Activated naive CD8-positive, alpha-beta T cell treated with anti-CD3 and anti-CD28 coated beads, Interleukin-2, amount 50 U/mL, for 24 hours (primary cell): ENCODE results near the gene CFAP107.

Source experiments
- ATAC-seq: fragments of 150-1000 bp; cut with Tn5 transposase; one replicate; pipeline ENCODE4 v1.10.0; 2021
- DNase-seq: peaks from one replicate; pipeline ENCODE4 v3.0.0; 2021
- H3K27ac Mint-ChIP-seq: one replicate; pipeline ENCODE4 v1.8.0; 2021; ENCODE audit warnings: mild to moderate bottlenecking, mixed read lengths
- H3K27me3 Mint-ChIP-seq: one replicate; pipeline ENCODE4 v1.8.0; 2021; ENCODE audit warnings: mixed read lengths
- H3K36me3 Mint-ChIP-seq: one replicate; pipeline ENCODE4 v1.8.0; 2021; ENCODE audit warnings: low read depth, mixed read lengths
- H3K4me1 Mint-ChIP-seq: one replicate; pipeline ENCODE4 v1.8.0; 2021; ENCODE audit warnings: mixed read lengths
- H3K4me3 Mint-ChIP-seq: one replicate; pipeline ENCODE4 v1.8.0; 2021; ENCODE audit warnings: mild to moderate bottlenecking, moderate library complexity, mixed read lengths
- H3K9me3 Mint-ChIP-seq: one replicate; pipeline ENCODE4 v1.8.0; 2021; ENCODE audit warnings: mixed read lengths

The CFAP107 gene

GRCh38 chr1:12760256-12760795, 14.3 kb downstream of the CFAP107 start:
- H3K27me3 Mint-ChIP-seq, result peaks cover 10% of the 10 kb centered on the region
- no peaks in the 10 kb centered on the region for H3K9me3 Mint-ChIP-seq
- H3K4me1 Mint-ChIP-seq, result no peaks in the 10 kb centered on the region
- H3K36me3 Mint-ChIP-seq, result no peaks in the 10 kb centered on the region
- no peak overlapping the region for H3K27ac Mint-ChIP-seq
- H3K4me3 Mint-ChIP-seq, result no peak overlapping the region
- ATAC-seq (no peak), DNase-seq (no peak)

GRCh38 chr1:12761781-12762180, 15.8 kb downstream of the CFAP107 start:
- peaks cover 11% of the 10 kb centered on the region for H3K27me3 Mint-ChIP-seq

GRCh38 chr1:12762766-12763165, 16.8 kb downstream of the CFAP107 start:
- Mint-ChIP-seq H3K9me3 (no peaks in the 10 kb centered on the region), H3K4me3 (no peak overlapping the region), H3K27ac (no peak overlapping the region), H3K27me3 (peaks cover 10% of the 10 kb centered on the region), H3K4me1 (no peaks in the 10 kb centered on the region), H3K36me3 (no peaks in the 10 kb centered on the region)
- DNase-seq (no peak), ATAC-seq (no peak)

More at GRCh38 chr1:12761781-12762180, 15.8 kb downstream of the CFAP107 start:
- no peak for ATAC-seq
- Mint-ChIP-seq H3K36me3 (no peaks in the 10 kb centered on the region), H3K4me3 (no peak overlapping the region), H3K9me3 (no peaks in the 10 kb centered on the region), H3K27ac (no peak overlapping the region), H3K4me1 (no peaks in the 10 kb centered on the region)
- no peak for DNase-seq

DNA sequence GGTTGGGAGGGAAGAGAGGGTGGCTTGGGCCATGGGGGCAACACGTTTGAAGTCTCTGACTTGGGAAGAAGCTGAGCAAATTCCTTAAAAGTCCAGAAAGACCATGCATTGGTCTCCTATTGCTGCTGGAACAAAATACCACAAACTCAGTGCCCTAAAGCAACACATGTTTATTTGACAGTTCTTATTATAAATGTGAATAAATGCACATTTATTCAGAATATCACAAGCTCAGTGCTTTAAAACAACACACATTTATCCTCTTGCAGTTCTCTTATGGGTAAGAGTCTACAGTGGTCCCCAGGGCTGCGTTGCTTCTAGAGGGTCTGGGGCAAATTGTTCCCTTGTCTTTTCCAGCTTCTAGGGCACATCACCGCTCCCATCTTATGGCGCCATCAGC, 17.5 kb downstream of the CFAP107 start:
- Mint-ChIP-seq H3K27me3 (peaks cover 9% of the 10 kb centered on the region), H3K4me1 (no peaks in the 10 kb centered on the region), H3K36me3 (no peaks in the 10 kb centered on the region), H3K27ac (no peak overlapping the region), H3K9me3 (no peaks in the 10 kb centered on the region), H3K4me3 (no peak overlapping the region)
- no peak for DNase-seq
- ATAC-seq, result no peak

DNA sequence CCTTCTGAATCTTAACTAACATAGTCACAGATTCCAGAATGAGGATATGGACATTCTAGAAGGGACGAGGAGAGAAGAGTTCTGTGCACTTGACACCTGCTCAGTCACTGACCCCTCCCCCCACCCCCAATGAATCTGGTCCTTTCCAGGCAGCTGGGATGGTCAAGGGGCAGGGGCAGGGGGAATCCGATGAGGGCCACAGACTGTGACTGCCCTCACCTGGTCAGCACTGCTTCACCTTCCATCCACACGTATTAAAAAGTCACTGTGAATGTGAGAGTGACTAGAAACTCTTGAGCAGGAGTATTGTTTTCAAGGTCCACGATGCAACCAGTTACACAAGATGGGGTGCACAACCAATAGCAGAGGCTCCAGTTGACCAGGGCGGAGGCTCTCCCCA, 18.0 kb downstream of the CFAP107 start:
- H3K27ac Mint-ChIP-seq, result no peak overlapping the region
- ATAC-seq, result no peak
- H3K4me1 Mint-ChIP-seq, result no peaks in the 10 kb centered on the region
- H3K4me3 Mint-ChIP-seq, result no peak overlapping the region
- H3K27me3 Mint-ChIP-seq, result peaks cover 9% of the 10 kb centered on the region
- H3K36me3 Mint-ChIP-seq, result no peaks in the 10 kb centered on the region
- no peak for DNase-seq
- no peaks in the 10 kb centered on the region for H3K9me3 Mint-ChIP-seq

GRCh38 chr1:12769031-12769430, 23.0 kb downstream of the CFAP107 start:
- ATAC-seq (no peak), DNase-seq (no peak)
- no peaks in the 10 kb centered on the region for H3K9me3 Mint-ChIP-seq
- no peaks in the 10 kb centered on the region for H3K4me1 Mint-ChIP-seq
- H3K36me3 Mint-ChIP-seq, result no peaks in the 10 kb centered on the region
- no peak overlapping the region for H3K4me3 Mint-ChIP-seq
- peaks cover 16% of the 10 kb centered on the region for H3K27me3 Mint-ChIP-seq
- H3K27ac Mint-ChIP-seq, result no peak overlapping the region

DNA sequence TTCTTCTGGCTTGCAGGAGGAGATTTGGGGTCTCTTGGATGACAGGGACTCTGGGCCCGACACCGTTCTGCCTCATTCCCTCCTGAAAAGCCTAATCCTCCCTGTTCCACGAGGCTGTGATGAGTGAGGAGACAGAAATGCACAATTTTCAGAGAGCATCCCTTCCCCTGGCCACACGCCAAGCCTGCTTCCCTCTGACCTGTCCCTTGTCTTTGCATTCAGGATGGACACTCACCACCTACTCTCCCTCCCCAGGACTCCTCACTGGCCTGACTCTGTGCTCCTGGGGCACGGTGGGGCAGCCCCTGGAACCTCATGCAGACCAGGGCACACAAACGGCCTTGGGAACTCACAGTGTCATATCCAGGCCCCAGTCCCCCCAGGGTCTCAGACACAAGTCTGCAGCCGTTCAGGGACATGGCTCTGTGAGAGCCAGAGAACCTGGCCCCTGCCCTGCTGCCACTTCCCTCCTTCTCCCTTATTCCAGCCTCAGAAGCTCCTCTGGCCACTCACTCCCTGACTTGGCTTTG, 24.0 kb downstream of the CFAP107 start:
- DNase-seq, result no peak
- peaks cover 16% of the 10 kb centered on the region for H3K27me3 Mint-ChIP-seq
- ATAC-seq, result no peak
- no peak overlapping the region for H3K27ac Mint-ChIP-seq
- no peaks in the 10 kb centered on the region for H3K4me1 Mint-ChIP-seq
- H3K4me3 Mint-ChIP-seq, result no peak overlapping the region
- H3K36me3 Mint-ChIP-seq, result no peaks in the 10 kb centered on the region
- no peaks in the 10 kb centered on the region for H3K9me3 Mint-ChIP-seq

- Mint-ChIP-seq H3K4me3 (no peak overlapping the region), H3K27me3 (peaks cover 13% of the 10 kb centered on the region), H3K36me3 (no peaks in the 10 kb centered on the region), H3K9me3 (no peaks in the 10 kb centered on the region), H3K27ac (no peak overlapping the region), H3K4me1 (no peaks in the 10 kb centered on the region)
- DNase-seq, result no peak
- ATAC-seq, result no peak
Observed at GRCh38 chr1:12770620-12771019, 24.6 kb downstream of the CFAP107 start.

DNA sequence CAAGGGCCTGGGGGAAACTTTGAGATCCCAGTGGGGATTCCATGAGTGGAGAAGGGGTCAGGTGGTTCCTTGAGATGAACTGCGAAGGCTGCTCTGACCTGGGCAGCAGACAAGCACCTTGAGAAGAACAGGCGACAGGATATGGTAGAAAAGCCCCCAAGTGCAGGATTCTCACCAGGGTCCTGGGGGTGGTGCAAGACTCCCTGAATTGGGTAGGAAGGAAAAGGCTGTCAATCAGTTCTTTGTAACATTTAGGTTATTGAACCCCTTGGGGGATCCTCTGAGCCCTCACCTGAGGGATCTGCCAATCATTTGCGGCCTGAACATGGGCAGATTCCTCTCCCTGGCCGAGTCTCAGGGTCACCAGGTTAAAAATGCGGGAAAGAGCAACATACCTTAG, 25.2 kb downstream of the CFAP107 start:
- Mint-ChIP-seq H3K4me1 (no peaks in the 10 kb centered on the region), H3K27me3 (peaks cover 13% of the 10 kb centered on the region)
- no peak for ATAC-seq

GRCh38 chr1:12772520-12772919, 26.5 kb downstream of the CFAP107 start:
- Mint-ChIP-seq H3K4me1 (no peaks in the 10 kb centered on the region), H3K4me3 (no peak overlapping the region), H3K27ac (no peak overlapping the region), H3K27me3 (peaks cover 15% of the 10 kb centered on the region), H3K9me3 (no peaks in the 10 kb centered on the region), H3K36me3 (no peaks in the 10 kb centered on the region)
- ATAC-seq (no peak), DNase-seq (no peak)

More for the DNA sequence above, 25.2 kb downstream of the CFAP107 start:
- no peak overlapping the region for H3K27ac Mint-ChIP-seq
- DNase-seq, result no peak
- H3K4me3 Mint-ChIP-seq, result no peak overlapping the region
- no peaks in the 10 kb centered on the region for H3K36me3 Mint-ChIP-seq
- no peaks in the 10 kb centered on the region for H3K9me3 Mint-ChIP-seq

DNA sequence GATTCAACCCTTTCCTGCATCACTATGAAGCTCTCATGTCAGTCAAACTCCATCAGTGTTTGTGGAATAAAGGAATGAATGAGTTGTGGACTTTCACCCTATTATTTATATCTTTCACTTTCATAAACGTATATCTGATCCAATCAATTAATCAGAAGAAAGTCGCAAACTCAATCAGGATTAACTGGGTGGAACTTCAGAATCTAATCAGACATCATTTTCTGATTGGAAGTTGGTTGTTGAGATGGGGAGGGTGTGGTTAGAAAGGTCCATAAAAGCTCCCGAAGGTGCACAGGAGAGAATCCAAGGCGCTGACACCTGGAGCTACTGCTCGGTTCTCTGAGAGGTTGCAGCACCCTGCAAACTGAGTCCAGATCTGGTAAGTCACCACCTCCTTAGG, 27.4 kb downstream of the CFAP107 start, which contains the start of gene PRAMEF12:
PRAMEF12 (plus strand) TSS at position 301 of the 400 bp plus-strand sequence. CDS start 1,130 bp downstream, outside the sequence.
- Mint-ChIP-seq H3K36me3 (no peaks in the 10 kb centered on the region), H3K9me3 (no peaks in the 10 kb centered on the region), H3K4me1 (no peaks in the 10 kb centered on the region), H3K27me3 (peaks cover 13% of the 10 kb centered on the region), H3K4me3 (no peak within 1 kb of the TSS), H3K27ac (no peak within 1 kb of the TSS)
- ATAC-seq (no peak), DNase-seq (no peak)

DNA sequence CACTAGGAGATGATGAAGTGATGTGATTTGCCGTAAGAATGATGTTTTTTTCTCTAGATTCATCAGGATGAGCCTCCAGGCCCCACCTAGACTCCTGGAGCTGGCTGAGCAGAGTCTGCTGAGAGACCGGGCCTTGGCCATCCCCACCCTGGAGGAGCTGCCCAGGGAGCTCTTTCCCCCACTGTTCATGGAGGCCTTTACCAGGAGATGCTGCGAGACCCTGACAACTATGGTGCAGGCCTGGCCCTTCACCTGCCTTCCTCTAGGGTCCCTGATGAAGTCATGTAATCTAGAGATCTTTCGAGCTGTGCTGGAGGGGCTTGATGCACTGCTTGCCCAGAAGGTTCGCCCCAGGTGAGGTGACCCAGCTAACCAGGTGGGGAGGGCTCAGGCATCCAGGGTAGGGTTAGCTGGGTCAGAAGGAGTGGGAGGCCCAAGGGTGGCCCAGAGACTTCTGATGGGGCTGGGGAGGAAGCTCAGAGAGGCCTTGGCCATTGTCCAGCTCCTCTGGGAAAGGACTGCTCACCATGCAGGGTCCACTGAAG, 28.9 kb downstream of the CFAP107 start:
- H3K9me3 Mint-ChIP-seq, result no peaks in the 10 kb centered on the region

GRCh38 chr1:12775443-12775842, 29.4 kb downstream of the CFAP107 start:
- no peaks in the 10 kb centered on the region for H3K36me3 Mint-ChIP-seq
- no peaks in the 10 kb centered on the region for H3K9me3 Mint-ChIP-seq
- no peak for DNase-seq
- no peak for ATAC-seq
- H3K27ac Mint-ChIP-seq, result no peak overlapping the region
- H3K4me1 Mint-ChIP-seq, result no peaks in the 10 kb centered on the region
- H3K27me3 Mint-ChIP-seq, result peaks cover 6% of the 10 kb centered on the region
- no peak overlapping the region for H3K4me3 Mint-ChIP-seq

More for the DNA sequence above, 28.9 kb downstream of the CFAP107 start:
- no peaks in the 10 kb centered on the region for H3K4me1 Mint-ChIP-seq
- no peak overlapping the region for H3K27ac Mint-ChIP-seq
- H3K27me3 Mint-ChIP-seq, result peaks cover 11% of the 10 kb centered on the region
- H3K36me3 Mint-ChIP-seq, result no peaks in the 10 kb centered on the region
- H3K4me3 Mint-ChIP-seq, result no peak overlapping the region
- ATAC-seq, result no peak
- DNase-seq, result no peak

DNA sequence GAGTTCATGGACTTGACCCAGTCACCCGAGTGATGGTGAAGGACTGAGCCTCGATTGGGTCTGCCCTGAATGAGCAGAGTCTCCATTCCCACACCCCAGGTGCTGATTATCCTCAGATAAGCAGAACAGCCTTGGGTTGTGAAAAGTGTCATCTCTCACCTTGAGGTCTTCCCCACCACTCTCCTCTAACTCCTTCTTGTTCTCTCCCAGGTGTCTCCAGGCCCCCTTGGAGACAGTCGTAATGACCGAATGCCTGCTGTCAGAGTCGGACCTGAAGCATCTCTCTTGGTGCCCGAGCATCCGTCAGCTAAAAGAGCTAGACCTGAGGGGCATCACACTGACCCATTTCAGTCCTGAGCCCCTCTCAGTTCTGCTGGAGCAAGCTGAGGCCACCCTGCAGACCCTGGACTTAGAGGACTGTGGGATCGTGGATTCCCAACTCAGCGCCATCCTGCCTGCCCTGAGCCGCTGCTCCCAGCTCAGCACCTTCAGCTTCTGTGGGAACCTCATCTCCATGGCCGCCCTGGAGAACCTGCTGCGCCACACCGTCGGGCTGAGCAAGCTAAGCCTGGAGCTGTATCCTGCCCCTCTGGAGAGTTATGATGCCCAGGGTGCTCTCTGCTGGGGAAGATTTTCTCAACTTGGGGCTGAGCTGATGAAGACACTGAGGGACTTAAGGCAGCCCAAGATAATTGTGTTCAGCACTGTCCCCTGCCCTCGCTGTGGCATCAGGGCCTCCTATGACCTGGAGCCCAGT, 31.0 kb downstream of the CFAP107 start:
- ATAC-seq (no peak), DNase-seq (no peak)
- Mint-ChIP-seq H3K4me3 (no peak overlapping the region), H3K9me3 (no peaks in the 10 kb centered on the region), H3K27ac (no peak overlapping the region), H3K27me3 (peaks cover 6% of the 10 kb centered on the region), H3K36me3 (no peaks in the 10 kb centered on the region), H3K4me1 (no peaks in the 10 kb centered on the region)

- H3K4me1 Mint-ChIP-seq, result no peaks in the 10 kb centered on the region
- peaks cover 3% of the 10 kb centered on the region for H3K27me3 Mint-ChIP-seq
- H3K27ac Mint-ChIP-seq, result no peak overlapping the region
- no peak for ATAC-seq
- no peaks in the 10 kb centered on the region for H3K9me3 Mint-ChIP-seq
- no peak overlapping the region for H3K4me3 Mint-ChIP-seq
- H3K36me3 Mint-ChIP-seq, result no peaks in the 10 kb centered on the region
- DNase-seq, result no peak
Observed at GRCh38 chr1:12778061-12778460, 32.1 kb downstream of the CFAP107 start.
